ENCODE data around the gene COL11A2.
"Not testable (repeated sequence)": the region's sequence is repeated elsewhere in the genome, so short reads cannot be mapped to it uniquely, and the experiment has no call there.

Gene COL11A2

DNA sequence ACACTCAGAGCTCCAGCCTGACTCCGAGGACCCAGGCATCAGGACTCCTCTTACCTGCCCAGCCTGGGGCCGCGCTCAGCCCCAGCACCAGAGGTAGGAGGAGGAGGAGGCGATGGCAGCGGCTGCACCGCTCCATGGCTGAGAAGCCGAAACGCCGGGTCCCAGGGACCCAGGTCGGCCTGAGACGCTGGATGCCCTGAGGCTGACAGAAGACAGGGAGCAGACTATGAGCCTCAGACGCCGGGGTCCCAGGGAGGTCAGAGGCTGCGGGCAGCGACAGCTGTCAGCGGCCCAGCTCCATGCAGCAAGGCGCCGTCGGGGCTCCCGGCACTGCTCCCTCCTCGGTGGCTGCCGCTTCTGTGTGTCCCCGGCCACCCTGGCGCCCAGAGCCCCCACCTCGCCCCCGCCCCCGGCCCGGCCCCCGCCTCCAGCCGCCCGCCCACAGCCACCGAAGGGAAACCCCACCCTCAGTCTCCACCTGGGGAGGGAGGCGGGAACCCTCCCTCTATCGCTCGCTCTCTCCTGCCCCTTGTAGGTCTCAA, at the start of gene COL11A2:
COL11A2 (minus strand) TSS at position 363 of the 542 bp plus-strand sequence; CDS start at position 136, 227 bp downstream.
- DNase-seq: no peak

GRCh38 chr6:33241968-33242367, 49.7 kb upstream of the COL11A2 start:
- no peak for DNase-seq

DNA sequence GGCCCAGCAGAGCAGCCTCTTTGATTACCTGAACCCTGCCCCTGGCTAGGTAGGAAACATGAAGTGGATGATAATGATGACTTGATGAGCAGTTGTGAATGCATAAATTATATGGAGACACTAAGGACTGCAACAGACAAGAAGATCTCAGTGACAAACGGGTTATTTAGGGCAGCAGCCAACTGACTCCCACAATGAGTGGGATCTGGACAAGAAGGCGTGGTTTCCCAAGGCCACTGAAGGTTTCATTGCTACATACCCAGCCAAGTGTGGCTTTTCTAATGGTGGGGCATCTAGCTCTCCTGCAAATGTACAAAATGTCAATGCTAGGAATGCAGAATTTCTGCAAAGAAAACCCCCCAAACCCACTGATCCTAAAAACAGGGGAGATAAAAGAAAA, 45.5 kb upstream of the COL11A2 start:
- DNase-seq: no peak

DNA sequence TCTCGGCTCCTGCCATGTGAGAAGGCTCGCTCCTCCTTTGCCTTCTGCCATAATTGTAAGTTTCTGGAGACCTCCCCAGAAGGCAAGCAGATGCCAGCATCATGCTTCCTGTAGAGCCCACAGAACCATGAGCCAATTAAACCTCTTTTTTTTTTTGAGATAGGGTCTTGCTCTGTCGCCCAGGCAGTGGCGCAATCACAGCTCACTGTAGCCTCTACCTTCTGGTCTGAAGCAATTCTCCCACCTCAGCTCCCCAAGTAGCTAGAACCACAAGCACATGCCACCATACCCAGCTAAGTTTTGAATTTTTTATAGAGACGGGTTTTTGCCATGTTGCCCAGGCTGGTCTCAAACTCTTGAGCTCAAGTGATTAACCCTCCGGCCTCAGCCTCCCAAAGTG, 44.6 kb upstream of the COL11A2 start:
- no peak for DNase-seq

DNA sequence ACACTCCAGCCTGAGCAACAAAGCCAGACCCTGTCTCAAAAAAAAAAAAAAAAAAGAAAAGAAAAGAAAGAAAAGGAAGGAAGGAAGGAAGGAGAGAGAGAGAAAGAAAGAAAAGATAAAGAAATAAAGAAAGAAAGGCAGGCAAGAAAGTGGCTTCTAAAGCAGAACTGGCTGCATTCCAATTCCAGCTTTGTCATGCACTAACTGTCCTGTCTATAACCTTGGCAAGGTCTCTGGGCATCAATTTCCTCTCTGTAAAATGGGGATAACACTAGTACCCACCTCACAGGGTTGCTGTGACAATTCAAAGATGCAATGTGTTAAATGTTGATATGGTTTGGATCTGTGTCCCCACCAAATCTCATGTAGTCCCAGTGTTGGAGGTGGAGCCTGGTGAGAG, 44.1 kb upstream of the COL11A2 start:
- no peak for DNase-seq

DNA sequence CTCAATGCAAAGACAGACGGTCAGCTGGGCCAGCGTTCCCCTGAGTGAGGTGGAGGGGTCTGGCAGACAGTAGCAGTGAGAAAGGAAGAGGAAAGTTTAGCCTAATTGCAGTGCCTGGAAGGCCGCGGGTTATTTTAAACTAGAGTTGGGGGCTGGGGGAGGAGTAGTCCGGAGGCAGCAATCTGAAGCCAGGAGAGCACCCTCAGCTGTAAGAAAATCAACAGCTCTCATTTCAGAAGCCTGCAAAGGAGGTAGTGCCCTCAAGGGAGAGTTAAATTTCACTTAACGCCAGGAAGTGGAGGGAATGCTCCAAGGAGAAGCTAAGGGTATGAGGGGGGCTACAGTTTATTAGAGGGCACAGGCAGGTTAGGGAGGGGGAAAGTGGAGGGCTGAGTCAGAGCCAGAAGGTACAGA, 43.0 kb upstream of the COL11A2 start:
- DNase-seq: no peak

GRCh38 chr6:33226503-33227120, 34.3 kb upstream of the COL11A2 start:
- not testable (repeated sequence) for DNase-seq

DNA sequence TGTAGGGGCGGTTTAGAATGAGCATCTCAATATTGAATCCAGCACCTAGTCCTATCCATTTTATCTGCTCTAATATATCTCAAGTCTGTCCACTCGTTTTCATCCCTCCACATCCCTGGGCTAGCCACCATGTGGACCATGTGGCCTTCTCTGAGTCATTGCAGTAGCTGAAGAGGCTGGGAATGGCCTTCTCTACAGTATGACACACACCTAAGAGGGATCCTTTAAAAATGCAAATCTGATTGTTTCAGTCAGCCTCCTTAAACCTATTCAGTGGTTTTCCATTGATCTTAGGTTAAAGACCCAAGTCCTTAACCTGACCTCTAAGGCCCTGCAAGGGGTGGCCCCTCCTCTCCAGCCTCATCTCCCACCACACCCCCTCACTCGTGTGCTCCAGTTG, 25.4 kb upstream of the COL11A2 start:
- no peak for DNase-seq

DNA sequence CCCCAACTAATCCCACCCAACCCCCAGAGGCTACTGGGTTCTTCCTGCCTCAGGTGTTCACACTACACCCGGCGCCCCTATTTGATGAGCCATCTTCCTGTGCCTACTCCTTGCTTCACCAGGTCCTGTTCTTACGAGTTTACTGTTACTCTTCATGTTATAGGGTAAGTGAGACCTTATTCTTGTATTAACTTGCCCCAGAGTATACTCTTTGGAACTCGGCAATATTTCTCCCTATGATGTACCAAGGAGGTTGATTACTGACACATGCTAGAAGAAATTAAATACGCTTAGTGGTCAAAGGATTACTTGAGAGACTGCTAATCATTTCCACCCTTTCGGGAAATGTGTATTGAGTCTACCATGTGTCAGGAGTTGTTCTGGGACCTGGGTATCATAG, 25.0 kb upstream of the COL11A2 start:
- no peak for DNase-seq

DNA sequence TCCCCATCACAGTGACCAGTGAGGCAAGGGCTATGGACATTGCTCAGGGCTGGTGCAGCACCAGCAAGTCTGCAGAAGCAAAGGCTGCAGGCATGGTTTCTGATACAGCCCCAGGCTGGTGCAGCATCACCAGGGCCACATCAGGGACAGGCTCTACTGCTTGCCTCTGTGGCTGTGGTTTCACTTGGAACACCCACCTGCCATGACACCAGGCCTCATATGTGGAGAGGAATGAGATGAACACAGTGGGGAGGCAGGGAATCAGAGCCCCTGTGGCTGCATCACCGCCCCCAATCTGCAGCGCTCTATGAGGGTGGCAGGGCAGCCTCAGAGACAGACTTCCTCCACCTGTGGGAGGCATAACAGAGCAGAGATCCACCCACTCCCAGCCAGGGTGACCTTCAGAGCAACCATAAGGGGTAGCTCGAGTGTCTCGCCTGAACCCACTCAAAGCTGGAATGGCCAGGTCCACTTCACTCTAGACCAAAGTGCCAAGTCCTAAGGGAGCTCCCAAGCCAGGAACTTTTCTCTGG, 23.9 kb upstream of the COL11A2 start:
- no peak for DNase-seq

DNA sequence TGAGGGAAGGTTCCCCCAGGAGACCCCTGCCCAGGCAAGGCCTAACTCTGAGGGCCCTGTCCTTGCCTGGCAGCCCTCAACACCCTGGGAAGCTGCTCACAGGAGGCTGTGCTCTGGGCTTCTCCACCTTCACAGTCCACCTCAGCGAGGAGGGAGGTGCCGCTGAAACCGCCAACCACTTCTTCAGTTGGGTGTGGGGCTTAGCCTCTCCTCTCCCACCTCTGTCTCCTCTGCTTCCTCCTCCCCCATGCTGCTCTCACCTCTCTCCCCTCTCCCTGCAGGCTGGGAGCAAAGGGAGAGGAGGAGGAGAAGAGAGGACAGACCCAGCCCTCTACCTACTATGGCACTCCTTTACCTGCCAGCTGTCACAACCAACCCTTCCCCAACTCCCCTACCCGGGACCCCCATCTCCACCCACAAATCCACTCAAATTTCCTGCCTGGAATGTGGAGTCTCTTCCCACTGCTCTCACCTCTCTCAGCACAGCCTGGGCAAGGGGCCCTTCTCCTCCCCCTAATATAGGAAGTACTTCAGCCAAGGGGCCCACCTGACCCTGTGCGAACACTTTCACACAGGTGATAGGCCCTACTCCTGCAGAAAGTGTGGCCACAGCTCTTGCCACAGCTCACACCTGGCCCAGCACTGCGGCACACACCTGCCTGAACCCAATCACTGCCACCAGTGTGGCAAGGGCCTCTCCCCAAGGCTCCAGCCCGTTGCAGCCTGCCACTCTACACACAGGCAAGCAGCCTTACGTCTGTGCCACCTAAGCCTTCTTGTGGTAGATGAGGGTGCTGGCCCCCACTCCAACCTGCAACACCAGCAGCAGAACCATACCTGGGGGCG, 23.2 kb upstream of the COL11A2 start:
- no peak for DNase-seq

- DNase-seq: no peak
Observed at GRCh38 chr6:33213989-33214335, 21.7 kb upstream of the COL11A2 start.

DNA sequence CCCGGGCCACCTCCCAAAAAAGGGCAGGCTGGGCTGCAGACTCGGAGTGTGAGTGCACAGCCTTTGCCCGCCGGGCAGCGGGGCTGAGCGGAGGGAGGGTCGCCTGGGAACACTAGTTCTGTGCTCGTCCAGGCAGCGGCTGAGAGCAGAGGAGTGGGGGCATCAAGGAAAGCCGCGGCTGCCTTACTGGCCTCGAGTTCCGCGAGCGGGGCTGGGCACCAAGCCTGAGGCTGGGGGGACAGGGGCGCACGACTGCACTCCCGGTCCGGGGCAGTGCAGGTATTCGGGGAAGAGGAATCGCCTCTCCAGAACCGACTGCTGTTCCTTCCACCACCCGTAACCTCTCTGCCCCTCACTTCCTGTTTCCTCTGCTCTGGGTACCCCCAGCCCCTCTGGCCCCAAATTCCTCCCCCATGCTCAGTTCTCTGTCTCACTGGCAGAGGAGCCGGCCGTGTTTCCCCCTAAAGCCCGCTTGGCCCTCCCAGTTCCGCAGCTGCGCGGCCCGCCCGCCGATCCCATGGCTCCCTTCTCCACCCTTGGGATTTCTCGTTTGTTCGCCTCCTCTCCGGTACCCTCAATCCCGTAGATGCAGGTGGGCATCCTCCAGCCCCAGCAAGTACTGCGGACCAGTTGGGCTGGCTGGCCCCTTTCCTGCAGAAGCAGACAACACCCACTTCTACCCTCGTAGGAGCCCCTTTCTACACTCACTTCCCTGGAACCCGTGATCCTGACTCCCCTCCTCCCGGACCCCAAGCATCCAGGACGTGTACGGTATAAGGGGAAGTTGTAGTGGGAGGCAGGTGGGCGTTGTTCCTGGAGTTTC, 21.1 kb upstream of the COL11A2 start:
- no peak for DNase-seq

- DNase-seq: no peak
Observed at GRCh38 chr6:33212857-33213165, 20.5 kb upstream of the COL11A2 start.

DNA sequence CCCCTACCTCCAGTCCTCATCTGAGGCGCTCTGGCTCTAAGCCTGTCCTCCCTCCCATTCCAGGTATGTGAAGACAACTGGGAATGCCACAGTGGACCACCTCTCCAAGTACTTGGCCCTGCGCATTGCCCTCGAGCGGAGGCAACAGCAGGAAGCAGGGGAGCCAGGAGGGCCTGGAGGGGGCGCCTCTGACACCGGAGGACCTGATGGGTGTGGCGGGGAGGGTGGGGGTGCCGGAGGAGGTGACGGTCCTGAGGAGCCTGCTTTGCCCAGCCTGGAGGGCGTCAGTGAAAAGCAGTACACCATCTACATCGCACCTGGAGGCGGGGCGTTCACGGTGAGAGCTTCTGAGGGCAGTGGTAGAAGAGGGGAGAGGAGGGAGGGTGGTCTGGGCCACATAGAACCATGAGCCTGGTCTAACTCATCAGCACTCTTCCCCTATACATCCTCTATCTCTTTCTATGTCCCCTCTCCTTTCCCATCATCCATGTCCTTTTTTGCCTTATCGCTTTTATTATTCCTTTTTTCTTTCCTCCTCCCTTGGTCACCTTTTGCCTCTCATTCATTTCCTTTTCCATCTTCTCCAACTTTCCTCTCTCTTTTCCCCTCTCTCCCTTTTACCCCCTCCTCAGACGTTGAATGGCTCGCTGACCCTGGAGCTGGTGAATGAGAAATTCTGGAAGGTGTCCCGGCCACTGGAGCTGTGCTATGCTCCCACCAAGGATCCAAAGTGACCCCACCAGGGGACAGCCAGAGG, 19.6 kb upstream of the COL11A2 start:
- no peak for DNase-seq

DNA sequence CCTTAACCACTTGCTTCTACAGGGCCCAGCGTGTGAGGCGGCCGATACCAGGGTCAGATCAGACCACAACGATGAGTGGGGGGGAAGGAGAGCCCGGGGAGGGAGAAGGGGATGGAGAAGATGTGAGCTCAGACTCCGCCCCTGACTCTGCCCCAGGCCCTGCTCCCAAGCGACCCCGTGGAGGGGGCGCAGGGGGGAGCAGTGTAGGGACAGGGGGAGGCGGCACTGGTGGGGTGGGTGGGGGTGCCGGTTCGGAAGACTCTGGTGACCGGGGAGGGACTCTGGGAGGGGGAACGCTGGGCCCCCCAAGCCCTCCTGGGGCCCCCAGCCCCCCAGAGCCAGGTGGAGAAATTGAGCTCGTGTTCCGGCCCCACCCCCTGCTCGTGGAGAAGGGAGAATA, 18.9 kb upstream of the COL11A2 start:
- DNase-seq: no peak

- no peak for DNase-seq
Observed at GRCh38 chr6:33209856-33210255, 17.6 kb upstream of the COL11A2 start.

DNA sequence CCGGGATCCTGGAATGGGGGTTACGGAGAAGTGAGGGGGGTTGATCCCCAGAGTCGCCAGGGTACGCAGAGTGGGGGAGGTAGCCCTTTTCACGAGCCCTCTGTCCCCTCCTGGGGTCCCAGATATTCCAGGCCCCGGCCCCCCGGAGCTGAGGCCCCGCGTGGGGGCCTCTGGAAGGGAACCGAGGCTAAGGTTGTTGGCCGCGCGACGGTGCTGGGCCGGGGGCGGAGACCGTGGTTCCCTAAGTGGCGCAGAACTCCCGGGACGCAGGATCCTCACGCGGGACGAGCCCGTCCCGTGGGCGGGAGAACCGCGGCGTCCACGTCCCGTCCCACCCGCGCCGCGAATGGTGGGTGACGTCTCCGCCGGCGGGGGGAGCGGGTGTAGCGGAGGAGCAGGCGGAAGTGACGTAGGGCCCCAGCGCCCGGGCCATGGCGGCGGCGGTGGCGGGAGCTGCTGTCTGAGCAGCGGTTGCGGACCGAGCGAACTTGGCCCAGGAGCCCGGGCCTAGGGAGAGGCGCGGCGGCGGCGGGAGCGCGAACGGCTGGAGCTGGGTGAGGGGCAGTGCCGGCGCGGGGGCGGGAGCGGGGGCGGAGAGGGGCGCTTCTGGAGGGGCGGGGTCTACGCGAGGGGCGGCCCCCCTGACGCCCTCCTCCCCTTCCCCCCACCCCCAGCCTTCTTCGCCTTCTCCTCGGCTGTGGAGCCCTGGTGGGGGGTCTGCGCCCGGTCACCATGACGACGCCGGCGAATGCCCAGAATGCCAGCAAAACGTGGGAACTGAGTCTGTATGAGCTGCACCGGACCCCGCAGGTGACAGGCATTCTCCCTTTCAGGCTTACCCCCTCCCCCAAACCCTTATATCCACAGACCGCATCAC, 16.1 kb upstream of the COL11A2 start, which contains the start of gene RING1:
RING1 (plus strand) TSS at position 410 of the 877 bp plus-strand sequence; CDS start at position 733, 323 bp downstream.
- DNase-seq: peak; percentile 69

DNA sequence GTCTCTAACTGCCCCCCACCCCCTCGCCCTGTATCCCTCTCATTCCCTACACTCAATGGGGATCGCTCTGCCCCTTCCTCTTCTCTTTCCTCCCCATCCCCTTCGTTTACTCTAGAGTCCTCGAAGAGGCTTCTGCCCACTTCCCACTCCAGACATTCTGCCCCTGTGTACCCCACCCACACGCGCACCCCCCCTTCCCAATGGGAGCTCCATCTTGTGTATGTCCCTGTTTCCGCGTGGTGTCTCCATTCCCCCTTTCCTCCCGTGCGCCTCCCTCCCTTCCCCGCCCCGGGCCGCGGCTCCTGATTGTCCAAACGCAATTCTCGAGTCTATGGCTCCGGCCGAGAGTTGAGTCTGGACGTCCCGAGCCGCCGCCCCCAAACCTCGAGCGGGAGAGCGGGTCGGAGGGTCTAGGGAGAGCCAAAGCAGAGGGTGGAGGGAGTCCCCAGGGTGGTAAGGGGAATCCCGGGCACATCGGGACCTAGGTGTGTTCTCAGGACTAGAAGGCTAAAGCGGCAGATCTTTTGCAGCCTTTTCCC, 15.4 kb upstream of the COL11A2 start:
- DNase-seq: no peak

DNA sequence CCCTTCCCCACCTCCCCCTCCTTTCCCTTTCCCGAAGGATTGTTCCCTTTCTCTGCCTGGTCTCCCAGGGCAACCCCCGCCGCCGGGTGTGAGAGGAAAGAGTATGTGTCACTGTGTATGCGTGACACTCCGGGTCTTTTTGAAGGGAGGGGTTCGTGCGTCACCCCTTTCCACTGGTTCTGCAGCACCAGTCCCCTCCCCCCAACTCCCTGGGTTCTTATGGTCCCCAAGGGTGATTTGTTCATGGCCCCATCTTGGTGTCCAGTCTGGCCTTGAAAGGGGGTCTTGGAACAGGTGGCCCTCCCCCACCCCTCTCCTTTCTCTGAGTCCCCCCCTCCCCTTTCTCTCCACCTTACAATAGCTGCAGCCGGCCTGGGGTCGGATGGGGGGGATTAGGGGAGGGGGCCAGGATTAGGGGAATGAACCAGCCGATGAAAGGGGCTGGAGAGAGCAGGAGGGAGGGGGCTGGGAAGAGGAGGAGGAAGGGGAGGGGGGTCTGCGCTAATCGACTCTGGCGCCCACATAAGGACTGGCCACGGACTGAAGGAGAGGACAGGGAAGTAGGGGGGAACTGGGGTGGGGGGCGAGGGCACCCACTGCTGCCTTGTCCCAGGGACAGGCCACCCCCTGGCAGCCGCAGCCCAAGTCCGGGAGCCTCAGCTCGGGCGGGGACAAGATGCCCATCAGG, 14.7 kb upstream of the COL11A2 start:
- no peak for DNase-seq

Measured in NCI-H2029 (cell line).